Stimulated activated CD4-positive, alpha-beta T cell treated with anti-CD3 and anti-CD28 coated beads, Interleukin-1b, Interleukin-23, amount 100 ng/mL, for 24 hours (primary cell): ENCODE data around the gene GRIPAP1.

ENCODE experiments used
- DNase-seq, 4 experiments: peaks; one replicate each; pipeline ENCODE4 v3.0.0-alpha.2; 2020; ENCODE audit warnings: low read depth in 4 of 4, low spot score in 1 of 4

Gene GRIPAP1

GRCh38 chrX:48927736-48928382 is 74.2 kb downstream of the GRIPAP1 start:
- no peak for DNase-seq

- DNase-seq: no peak
Measured at GRCh38 chrX:48927123-48927522, 74.9 kb downstream of the GRIPAP1 start.

- DNase-seq: no peak
Measured at GRCh38 chrX:48924270-48924669, 77.8 kb downstream of the GRIPAP1 start.

GRCh38 chrX:48923771-48924170 is 78.3 kb downstream of the GRIPAP1 start:
- DNase-seq: no peak
